Gastroesophageal sphincter (tissue), 3 donors: ENCODE data around the gene PTPRJ.

Experiments used
- EP300 ChIP-seq: sonication (generic); formaldehyde crosslinking; IDR thresholded peaks from one replicate; pipeline ENCODE4 v1.6.1; 2017; ENCODE audit warnings: antibody characterized with exemption, mild to moderate bottlenecking
- POLR2A ChIP-seq, 2 donors: fragments of 450-650 bp; IDR thresholded peaks; one replicate each; pipeline ENCODE4 v1.6.1; 2017; ENCODE audit warnings: antibody characterized with exemption in 2 of 2, mild to moderate bottlenecking in 2 of 2, moderate library complexity in 1 of 2
- POLR2AphosphoS5 ChIP-seq: sonication (generic); formaldehyde crosslinking; IDR thresholded peaks from one replicate; pipeline ENCODE4 v1.6.1; 2017; ENCODE audit warnings: antibody characterized with exemption
- TF ChIP-seq, protein P1 (sequence below), 4 experiments: fragments of 200-600 bp in 2 of 4; fragments of 450-650 bp in 2 of 4; sonication (generic) in 1 of 4; IDR thresholded peaks; one replicate each; pipeline ENCODE4 v1.5.1; 2017 to 2019; ENCODE audit warnings: antibody characterized with exemption in 4 of 4, mild to moderate bottlenecking in 2 of 4, moderate library complexity in 2 of 4

- TF ChIP-seq POLR2A (IDR thresholded peaks at IDR 0.05): no peak
- TF ChIP-seq, protein P1, sequence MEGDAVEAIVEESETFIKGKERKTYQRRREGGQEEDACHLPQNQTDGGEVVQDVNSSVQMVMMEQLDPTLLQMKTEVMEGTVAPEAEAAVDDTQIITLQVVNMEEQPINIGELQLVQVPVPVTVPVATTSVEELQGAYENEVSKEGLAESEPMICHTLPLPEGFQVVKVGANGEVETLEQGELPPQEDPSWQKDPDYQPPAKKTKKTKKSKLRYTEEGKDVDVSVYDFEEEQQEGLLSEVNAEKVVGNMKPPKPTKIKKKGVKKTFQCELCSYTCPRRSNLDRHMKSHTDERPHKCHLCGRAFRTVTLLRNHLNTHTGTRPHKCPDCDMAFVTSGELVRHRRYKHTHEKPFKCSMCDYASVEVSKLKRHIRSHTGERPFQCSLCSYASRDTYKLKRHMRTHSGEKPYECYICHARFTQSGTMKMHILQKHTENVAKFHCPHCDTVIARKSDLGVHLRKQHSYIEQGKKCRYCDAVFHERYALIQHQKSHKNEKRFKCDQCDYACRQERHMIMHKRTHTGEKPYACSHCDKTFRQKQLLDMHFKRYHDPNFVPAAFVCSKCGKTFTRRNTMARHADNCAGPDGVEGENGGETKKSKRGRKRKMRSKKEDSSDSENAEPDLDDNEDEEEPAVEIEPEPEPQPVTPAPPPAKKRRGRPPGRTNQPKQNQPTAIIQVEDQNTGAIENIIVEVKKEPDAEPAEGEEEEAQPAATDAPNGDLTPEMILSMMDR (IDR thresholded peaks at IDR 0.05): no peak
- TF ChIP-seq POLR2AphosphoS5: no peak
- TF ChIP-seq EP300: no peak
Measured at GRCh38 chr11:48019217-48019584, 38.8 kb downstream of the PTPRJ start.
